Panc1 (cell line): ENCODE data around the gene TPP1. TPM values are rescaled to one million over a fixed set of nuclear protein-coding genes. Genes with fewer than 3 reads are reported as not detected.

Experiments
- ATAC-seq: fragments of 200-7000 bp; cut with Tn5 transposase; 2 replicates; pipeline ENCODE4 v1.9.1; 2020; ENCODE audit warnings: mild to moderate bottlenecking, moderate library complexity
- BruUV-seq: library from RNA; stranded (reverse); fragments of 400-500 nt; replicated peaks from 2 replicates; lab custom pipeline; 2021; lab: Mats Ljungman, UMichigan
- CTCF ChIA-PET: fragments of 300-600 bp; sonication (Branson Sonifier 250); formaldehyde crosslinking; loops from one replicate; lab custom pipeline; 2022; ENCODE audit warnings: antibody characterized with exemption; lab: Charles Lee
- POLR2A ChIA-PET: fragments of 300-600 bp; sonication (Branson Sonifier 250); formaldehyde crosslinking; loops from one replicate; lab custom pipeline; 2022; ENCODE audit warnings: antibody characterized with exemption; lab: Charles Lee
- DNase-seq: peaks from one replicate; pipeline ENCODE4 v3.0.0-alpha.2; 2010; ENCODE audit warnings: low read depth, low spot score
- H3K27ac ChIP-seq: 2 replicates; pipeline ENCODE4 v1.5.1; 2011; ENCODE audit warnings: mild to moderate bottlenecking, low read length, inconsistent platforms
- H3K27me3 ChIP-seq: fragments of 200-500 bp; sonication (Bioruptor generic); 2 replicates; pipeline ENCODE4 v1.6.0; 2014; ENCODE audit warnings: low read length, inconsistent platforms; ENCODE audit not compliant: control insufficient read depth, insufficient read depth
- H3K36me3 ChIP-seq: fragments of 200-500 bp; sonication (Bioruptor generic); 2 replicates; pipeline ENCODE4 v1.5.1; 2014; ENCODE audit warnings: inconsistent platforms, mild to moderate bottlenecking, low read length, moderate library complexity; ENCODE audit not compliant: control insufficient read depth, insufficient read depth
- H3K4me1 ChIP-seq: 2 replicates; pipeline ENCODE4 v1.5.1; 2011; ENCODE audit warnings: inconsistent platforms, mild to moderate bottlenecking, low read length, moderate library complexity; ENCODE audit not compliant: control insufficient read depth, insufficient read depth
- H3K4me3 ChIP-seq, 2 experiments: 2 replicates each; pipeline ENCODE4 v1.5.1; 2011 to 2012; ENCODE audit warnings: low read depth in 2 of 2, low read length in 2 of 2, mild to moderate bottlenecking in 2 of 2, inconsistent platforms in 1 of 2, moderate library complexity in 1 of 2
- H3K9me3 ChIP-seq: fragments of 200-500 bp; sonication (Bioruptor generic); 2 replicates; pipeline ENCODE4 v1.5.1; 2014; ENCODE audit warnings: low read depth, mild to moderate bottlenecking, inconsistent platforms, low read length, moderate library complexity; ENCODE audit not compliant: control insufficient read depth, insufficient read depth
- CTCF ChIP-seq: fragments of 450-650 bp; IDR thresholded peaks from 2 replicates; pipeline ENCODE4 v1.5.1; 2017; ENCODE audit warnings: mild to moderate bottlenecking
- POLR2AphosphoS5 ChIP-seq: IDR thresholded peaks from 2 replicates; pipeline ENCODE4 v1.6.1; 2012; ENCODE audit warnings: mild to moderate bottlenecking, low read depth, low read length, moderate library complexity
- SIN3A ChIP-seq: IDR thresholded peaks from 2 replicates; pipeline ENCODE4 v1.6.1; 2012; ENCODE audit warnings: low read depth, mild to moderate bottlenecking, low read length, moderate library complexity, borderline replicate concordance; ENCODE audit not compliant: insufficient read depth
- TCF7L2 ChIP-seq: IDR thresholded peaks from 2 replicates; pipeline ENCODE4 v1.6.1; 2011; ENCODE audit warnings: mild to moderate bottlenecking, low read depth, low read length, inconsistent platforms
- in situ Hi-C: cut with HindIII; loops from 2 replicates; pipeline ENCODE4 v1.10.0; 2016; ENCODE audit warnings: low sequenced_read_pairs, low pct_unique_long_range_greater_than_20kb
- intact Hi-C: fragments of 100-400 bp; cut with micrococcal nuclease; formaldehyde crosslinking; loops from one replicate; pipeline ENCODE4 v1.10.0; 2022; ENCODE audit not compliant: unreplicated experiment
- total RNA-seq: library from RNA; stranded (reverse); gene quantifications from one replicate; pipeline ENCODE4 v1.2.1, GENCODE V29; 2021; ENCODE audit not compliant: unreplicated experiment
- TF ChIP-seq, protein P1 (sequence below), 2 experiments: IDR thresholded peaks; 2 replicates each; pipeline ENCODE4 v1.6.1; 2011 to 2012; ENCODE audit warnings: low read depth in 2 of 2, control low read depth in 1 of 2, low read length in 1 of 2, mild to moderate bottlenecking in 1 of 2, moderate library complexity in 1 of 2; ENCODE audit not compliant: insufficient read depth in 1 of 2

TPP1 gene
- total RNA-seq, 1 experiment from 2014 or later = 200 TPM

GRCh38 chr11:6629573-6629891 lies 10.3 kb upstream of the TPP1 start:
- Histone ChIP-seq H3K36me3 (no peaks in the 10 kb centered on the region), H3K4me1 (no peaks in the 10 kb centered on the region), H3K9me3 (no peaks in the 10 kb centered on the region), H3K4me3 (no peak overlapping the region), H3K27ac (no peak overlapping the region), H3K27me3 (peaks cover 7% of the 10 kb centered on the region)
- no peak for DNase-seq
- POLR2A ChIA-PET = no interaction called here
- BruUV-seq = no TSS peak
- TF ChIP-seq TCF7L2 (no peak), CTCF (no peak), POLR2AphosphoS5 (no peak)
- intact Hi-C loops (no loop called here), in situ Hi-C loops (no loop called here)
- CTCF ChIA-PET = no interaction called here
- no peak for ATAC-seq

DNA sequence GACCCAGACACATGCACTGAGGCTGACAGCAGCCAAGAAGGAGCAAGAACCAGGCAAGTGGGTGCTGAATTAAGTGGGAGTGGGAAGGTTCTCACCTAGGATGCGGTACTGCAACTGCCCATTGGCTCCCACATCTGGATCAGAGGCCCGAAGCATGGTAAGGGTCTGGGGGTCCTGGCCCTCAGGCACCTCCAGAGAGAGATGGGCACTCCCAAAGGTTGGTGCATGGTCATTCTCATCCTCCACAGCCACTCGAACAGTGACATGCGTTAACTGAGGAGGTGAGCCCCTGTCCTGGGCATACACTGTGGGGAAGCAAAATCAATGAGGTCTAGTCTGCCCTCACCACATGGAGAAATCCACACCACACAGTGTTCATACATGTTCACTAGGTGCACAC lies 9.3 kb upstream of the TPP1 start:
- DNase-seq (no peak), ATAC-seq (no peak)
- in situ Hi-C loops = no loop called here
- CTCF ChIA-PET = no interaction called here
- intact Hi-C loops = no loop called here
- no TSS peak for BruUV-seq
- Histone ChIP-seq H3K4me3 (no peak overlapping the region), H3K27ac (no peak overlapping the region), H3K36me3 (no peaks in the 10 kb centered on the region), H3K4me1 (no peaks in the 10 kb centered on the region), H3K9me3 (no peaks in the 10 kb centered on the region), H3K27me3 (peaks cover 7% of the 10 kb centered on the region)
- POLR2A ChIA-PET = interaction anchor here (0.7 kb wide), 1 partner anchor 247 kb away, joined by 3 read pairs; no protein-coding TSS in a partner anchor
- TF ChIP-seq, protein P1, sequence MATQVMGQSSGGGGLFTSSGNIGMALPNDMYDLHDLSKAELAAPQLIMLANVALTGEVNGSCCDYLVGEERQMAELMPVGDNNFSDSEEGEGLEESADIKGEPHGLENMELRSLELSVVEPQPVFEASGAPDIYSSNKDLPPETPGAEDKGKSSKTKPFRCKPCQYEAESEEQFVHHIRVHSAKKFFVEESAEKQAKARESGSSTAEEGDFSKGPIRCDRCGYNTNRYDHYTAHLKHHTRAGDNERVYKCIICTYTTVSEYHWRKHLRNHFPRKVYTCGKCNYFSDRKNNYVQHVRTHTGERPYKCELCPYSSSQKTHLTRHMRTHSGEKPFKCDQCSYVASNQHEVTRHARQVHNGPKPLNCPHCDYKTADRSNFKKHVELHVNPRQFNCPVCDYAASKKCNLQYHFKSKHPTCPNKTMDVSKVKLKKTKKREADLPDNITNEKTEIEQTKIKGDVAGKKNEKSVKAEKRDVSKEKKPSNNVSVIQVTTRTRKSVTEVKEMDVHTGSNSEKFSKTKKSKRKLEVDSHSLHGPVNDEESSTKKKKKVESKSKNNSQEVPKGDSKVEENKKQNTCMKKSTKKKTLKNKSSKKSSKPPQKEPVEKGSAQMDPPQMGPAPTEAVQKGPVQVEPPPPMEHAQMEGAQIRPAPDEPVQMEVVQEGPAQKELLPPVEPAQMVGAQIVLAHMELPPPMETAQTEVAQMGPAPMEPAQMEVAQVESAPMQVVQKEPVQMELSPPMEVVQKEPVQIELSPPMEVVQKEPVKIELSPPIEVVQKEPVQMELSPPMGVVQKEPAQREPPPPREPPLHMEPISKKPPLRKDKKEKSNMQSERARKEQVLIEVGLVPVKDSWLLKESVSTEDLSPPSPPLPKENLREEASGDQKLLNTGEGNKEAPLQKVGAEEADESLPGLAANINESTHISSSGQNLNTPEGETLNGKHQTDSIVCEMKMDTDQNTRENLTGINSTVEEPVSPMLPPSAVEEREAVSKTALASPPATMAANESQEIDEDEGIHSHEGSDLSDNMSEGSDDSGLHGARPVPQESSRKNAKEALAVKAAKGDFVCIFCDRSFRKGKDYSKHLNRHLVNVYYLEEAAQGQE (IDR thresholded peaks at IDR 0.05; ENCODE audit: insufficient read depth in 1 of 2, low read depth in 2 of 2, low read length in 1 of 2) = no peak
- TF ChIP-seq SIN3A (no peak), TCF7L2 (no peak), CTCF (no peak), POLR2AphosphoS5 (no peak)

DNA sequence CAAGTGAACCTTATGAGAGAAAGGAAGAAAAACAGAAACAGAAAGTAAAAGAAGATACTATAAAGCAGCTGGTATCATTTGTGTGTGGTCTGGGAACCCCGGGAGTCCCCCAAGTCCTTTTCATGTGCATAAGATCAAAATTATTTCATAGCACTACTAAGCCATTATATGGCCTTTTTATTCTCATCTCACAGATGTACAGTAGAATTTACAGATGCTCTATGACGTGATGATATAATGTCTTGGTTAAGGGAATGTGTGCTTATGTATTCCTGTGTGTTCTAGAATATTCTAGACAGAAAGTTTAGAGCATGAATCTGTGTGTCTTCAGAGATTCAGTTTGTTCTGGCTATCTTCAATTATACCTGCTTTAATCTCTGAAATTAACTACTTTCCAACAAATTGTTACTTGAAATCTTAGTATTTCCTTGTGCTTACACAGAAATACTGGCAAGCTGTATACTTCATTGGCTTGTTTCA lies 8.6 kb upstream of the TPP1 start:
- TF ChIP-seq SIN3A (no peak), CTCF (no peak), TCF7L2 (no peak)
- no peak overlapping the region for H3K27ac ChIP-seq
- BruUV-seq = no TSS peak
- DNase-seq (no peak), ATAC-seq (no peak)
- ChIA-PET CTCF (no interaction called here), POLR2A (no interaction called here)
- peaks cover 7% of the 10 kb centered on the region for H3K27me3 ChIP-seq
- in situ Hi-C loops = no loop called here
- H3K4me1 ChIP-seq = no peaks in the 10 kb centered on the region
- intact Hi-C loops = no loop called here
- H3K9me3 ChIP-seq = no peaks in the 10 kb centered on the region
- no peaks in the 10 kb centered on the region for H3K36me3 ChIP-seq
- H3K4me3 ChIP-seq = no peak overlapping the region
